Measurements from ENCODE around the gene ROCK2. TPM values are rescaled to one million over a fixed set of nuclear protein-coding genes. Genes with fewer than 3 reads are reported as not detected.

The ROCK2 gene
- total and polyA plus RNA-seq, 2 donors (not counting 1 experiment from before 2014, with no cell fraction given) = 2.3 to 30.2 TPM

GRCh38 chr2:11146076-11146475 is 198.4 kb downstream of the ROCK2 start:
- no peak overlapping the region for H2AFZ ChIP-seq (ENCODE audit: insufficient read depth, low read depth, low read length, poor library complexity, severe bottlenecking)
- H3K4me1 ChIP-seq (ENCODE audit: control insufficient read depth in 2 of 2, insufficient read depth in 2 of 2, low read length in 2 of 2) = peaks cover 0 to 4% of the 10 kb centered on the region in 2 donors
- ATAC-seq (ENCODE audit: low read depth) = no peak
- no CpG with 5 or more reads among the region's 3 CpGs for WGBS (ENCODE audit: insufficient coverage)
- Mint-ChIP-seq H3K9me3 (ENCODE audit: insufficient read depth) (no peaks in the 10 kb centered on the region), H3K4me1 (peaks cover 5% of the 10 kb centered on the region), H3K27me3 (peaks cover 11% of the 10 kb centered on the region), H3K4me3 (no peak overlapping the region), H3K27ac (no peak overlapping the region)
- no peaks in the 10 kb centered on the region for H3K79me2 ChIP-seq (ENCODE audit: control insufficient read depth, insufficient read depth, low read length)
- intact Hi-C loops (cut with micrococcal nuclease) = no loop called here
- ChIA-PET POLR2A (no interaction called here), CTCF (interaction anchor here (6.6 kb wide), 1 partner anchor 14 kb away, joined by 39 read pairs; a partner anchor contains a TSS)
- no peak overlapping the region for H3K27ac ChIP-seq (ENCODE audit: low read length in 2 of 2)
- H3K9ac ChIP-seq (ENCODE audit: low read length) = no peak overlapping the region
- no peak overlapping the region for H3K4me2 ChIP-seq (replicated peaks; ENCODE audit: low read depth, low read length, poor library complexity, severe bottlenecking)
- H3K27me3 ChIP-seq (replicated peaks in 1 of 4; ENCODE audit: control extremely low read depth in 1 of 4, control insufficient read depth in 3 of 4, insufficient read depth in 4 of 4, low read length in 3 of 4) = no peaks in the 10 kb centered on the region
- peaks cover 0 to 6% (median 0%) of the 10 kb centered on the region in 3 donors for H3K9me3 ChIP-seq (ENCODE audit: control extremely low read depth in 1 of 3, control insufficient read depth in 2 of 3, insufficient read depth in 1 of 3, low read length in 2 of 3)
- H3K36me3 ChIP-seq (replicated peaks in 1 of 2; ENCODE audit: control extremely low read depth in 1 of 2, control insufficient read depth in 1 of 2, extremely low read depth in 1 of 2, insufficient read depth in 2 of 2, low read length in 1 of 2) = no peaks in the 10 kb centered on the region
- DNase-seq = no peak
- H4K20me1 ChIP-seq (ENCODE audit: control insufficient read depth, insufficient read depth, low read length, poor library complexity, severe bottlenecking) = no peaks in the 10 kb centered on the region
- H3K4me3 ChIP-seq (ENCODE audit: control extremely low read depth in 1 of 5, extremely low read depth in 1 of 5, insufficient read depth in 1 of 5, low read depth in 2 of 5, low read length in 4 of 5) = no peak overlapping the region
- TF ChIP-seq CTCF (IDR thresholded peaks at IDR 0.05) (no peak), EZH2 (IDR thresholded peaks at IDR 0.05; ENCODE audit: borderline replicate concordance, insufficient read depth, low read depth, low read length, poor library complexity, severe bottlenecking) (no peak)

- no peak overlapping the region for H3K27ac ChIP-seq (ENCODE audit: low read length in 2 of 2)
- WGBS (ENCODE audit: insufficient coverage) = no CpG with 5 or more reads among the region's 1 CpG
- no peak overlapping the region for H3K4me2 ChIP-seq (replicated peaks; ENCODE audit: low read depth, low read length, poor library complexity, severe bottlenecking)
- peaks cover 17% of the 10 kb centered on the region for H3K27me3 Mint-ChIP-seq
- peaks cover 0 to 6% (median 0%) of the 10 kb centered on the region in 3 donors for H3K9me3 ChIP-seq (ENCODE audit: control extremely low read depth in 1 of 3, control insufficient read depth in 2 of 3, insufficient read depth in 1 of 3, low read length in 2 of 3)
- no peaks in the 10 kb centered on the region for H4K20me1 ChIP-seq (ENCODE audit: control insufficient read depth, insufficient read depth, low read length, poor library complexity, severe bottlenecking)
- POLR2A ChIA-PET = no interaction called here
- no peaks in the 10 kb centered on the region for H3K27me3 ChIP-seq (replicated peaks in 1 of 4; ENCODE audit: control extremely low read depth in 1 of 4, control insufficient read depth in 3 of 4, insufficient read depth in 4 of 4, low read length in 3 of 4)
- intact Hi-C loops (cut with micrococcal nuclease) = no loop called here
- DNase-seq (no peak), ATAC-seq (ENCODE audit: low read depth) (peak; percentile 17)
- peaks cover 5% of the 10 kb centered on the region for H3K4me1 Mint-ChIP-seq
- H3K4me3 Mint-ChIP-seq = no peak overlapping the region
- no peaks in the 10 kb centered on the region for H3K36me3 ChIP-seq (replicated peaks in 1 of 2; ENCODE audit: control extremely low read depth in 1 of 2, control insufficient read depth in 1 of 2, extremely low read depth in 1 of 2, insufficient read depth in 2 of 2, low read length in 1 of 2)
- CTCF ChIA-PET = interaction anchor here (6.6 kb wide), 1 partner anchor 13 kb away, joined by 39 read pairs; a partner anchor contains a TSS
- no peaks in the 10 kb centered on the region for H3K79me2 ChIP-seq (ENCODE audit: control insufficient read depth, insufficient read depth, low read length)
- H3K4me1 ChIP-seq (ENCODE audit: control insufficient read depth in 2 of 2, insufficient read depth in 2 of 2, low read length in 2 of 2) = peaks cover 0 to 4% of the 10 kb centered on the region in 2 donors
- no peaks in the 10 kb centered on the region for H3K9me3 Mint-ChIP-seq (ENCODE audit: insufficient read depth)
- H3K4me3 ChIP-seq (ENCODE audit: control extremely low read depth in 1 of 5, extremely low read depth in 1 of 5, insufficient read depth in 1 of 5, low read depth in 2 of 5, low read length in 4 of 5) = no peak overlapping the region
- H3K9ac ChIP-seq (ENCODE audit: low read length) = no peak overlapping the region
- TF ChIP-seq EZH2 (IDR thresholded peaks at IDR 0.05; ENCODE audit: borderline replicate concordance, insufficient read depth, low read depth, low read length, poor library complexity, severe bottlenecking) = no peak
- no peak for TF ChIP-seq CTCF (IDR thresholded peaks at IDR 0.05)
- no peak overlapping the region for H3K27ac Mint-ChIP-seq
- H2AFZ ChIP-seq (ENCODE audit: insufficient read depth, low read depth, low read length, poor library complexity, severe bottlenecking) = no peak overlapping the region
Observed at GRCh38 chr2:11145350-11145749, 199.1 kb downstream of the ROCK2 start.
